Measurements from ENCODE around the gene CYSRT1.

CYSRT1 gene

DNA sequence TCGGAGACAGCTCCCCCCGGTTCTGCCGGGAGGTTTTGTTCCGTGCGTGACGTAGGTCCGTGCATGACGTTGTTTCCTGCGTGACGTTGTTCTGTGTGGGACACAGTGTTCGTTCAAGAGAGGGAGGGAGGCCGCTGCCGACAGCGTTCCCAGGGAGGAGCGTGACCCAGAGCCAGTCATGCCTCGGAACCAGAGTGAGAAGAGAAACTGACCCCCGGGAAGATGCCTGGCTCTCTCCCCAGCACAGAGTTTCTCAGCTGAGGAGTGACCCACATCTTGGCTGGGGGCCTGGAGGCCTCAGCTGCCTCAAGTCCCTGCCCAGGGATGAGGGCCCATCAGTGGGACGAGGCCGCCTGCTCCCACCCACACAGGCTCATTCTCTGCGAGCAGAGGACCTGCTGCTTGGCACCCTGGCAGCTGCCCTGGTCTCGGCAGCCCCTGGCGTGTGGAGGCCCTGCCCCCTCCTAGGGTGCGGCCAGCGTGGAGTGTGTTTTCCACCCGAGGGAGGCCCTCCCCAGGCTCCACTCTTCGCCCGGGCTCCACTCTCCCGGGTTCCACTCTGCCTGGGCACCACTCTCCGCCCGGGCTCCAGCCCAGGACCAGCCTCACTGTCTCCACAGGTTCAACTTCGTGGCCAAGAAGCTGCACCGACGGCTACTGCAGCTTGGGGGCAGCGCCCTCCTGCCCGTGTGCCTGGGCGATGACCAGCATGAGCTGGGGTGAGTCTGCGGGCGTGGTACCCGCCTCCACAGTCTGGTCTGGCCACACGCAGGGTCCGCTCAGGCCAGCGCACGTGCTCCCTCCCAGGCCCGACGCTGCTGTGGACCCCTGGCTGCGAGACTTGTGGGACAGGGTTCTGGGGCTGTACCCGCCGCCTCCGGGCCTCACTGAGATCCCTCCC is 11.6 kb upstream of the CYSRT1 start:
- DNase-seq, result no peak

DNA sequence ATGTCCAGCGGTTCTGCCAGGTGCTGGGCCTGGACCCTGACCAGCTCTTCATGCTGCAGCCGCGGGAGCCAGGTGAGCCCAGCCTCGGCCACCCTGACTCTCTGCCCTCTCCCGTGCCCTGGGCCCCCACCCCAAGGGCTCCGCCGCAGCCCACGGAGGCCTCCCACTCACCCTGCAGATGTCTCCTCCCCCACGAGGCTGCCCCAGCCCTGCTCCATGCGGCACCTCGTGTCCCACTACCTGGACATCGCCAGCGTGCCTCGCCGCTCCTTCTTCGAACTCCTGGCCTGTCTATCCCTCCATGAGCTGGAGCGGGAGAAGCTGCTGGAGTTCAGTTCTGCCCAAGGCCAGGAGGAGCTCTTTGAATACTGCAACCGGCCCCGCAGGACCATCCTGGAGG is 10.4 kb upstream of the CYSRT1 start:
- no peak for DNase-seq

DNA sequence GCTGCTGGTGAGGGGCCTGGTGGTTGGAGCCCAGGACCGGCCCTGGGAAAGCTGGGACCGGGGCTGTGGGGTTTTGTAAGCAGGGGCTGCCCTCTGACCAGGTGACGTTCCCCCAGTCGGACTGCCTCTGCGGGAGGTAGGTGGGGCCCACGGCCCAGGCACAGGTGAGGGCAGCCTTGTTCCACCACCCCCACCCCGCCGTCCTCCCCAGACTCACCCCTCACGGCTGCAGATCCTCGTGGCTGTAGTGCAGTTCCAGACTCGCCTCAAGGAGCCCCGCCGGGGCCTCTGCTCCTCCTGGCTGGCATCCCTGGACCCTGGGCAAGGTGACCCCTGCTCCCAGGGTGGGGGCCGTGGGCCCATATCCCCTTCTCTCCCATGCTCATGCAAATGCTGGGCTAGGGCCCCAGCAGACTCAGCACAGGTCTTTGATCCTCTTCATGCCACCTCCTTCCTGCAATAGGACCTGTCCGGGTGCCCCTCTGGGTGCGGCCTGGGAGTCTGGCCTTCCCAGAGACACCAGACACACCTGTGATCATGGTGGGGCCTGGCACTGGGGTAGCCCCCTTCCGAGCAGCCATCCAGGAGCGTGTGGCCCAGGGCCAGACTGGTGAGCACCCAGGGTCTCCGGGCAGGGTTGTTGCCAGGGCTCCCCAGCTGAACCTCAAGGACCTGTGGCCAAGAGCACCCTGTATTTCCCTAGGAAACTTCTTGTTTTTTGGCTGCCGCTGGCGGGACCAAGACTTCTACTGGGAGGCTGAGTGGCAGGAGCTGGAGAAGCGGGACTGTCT is 9.6 kb upstream of the CYSRT1 start:
- DNase-seq, result no peak

DNA sequence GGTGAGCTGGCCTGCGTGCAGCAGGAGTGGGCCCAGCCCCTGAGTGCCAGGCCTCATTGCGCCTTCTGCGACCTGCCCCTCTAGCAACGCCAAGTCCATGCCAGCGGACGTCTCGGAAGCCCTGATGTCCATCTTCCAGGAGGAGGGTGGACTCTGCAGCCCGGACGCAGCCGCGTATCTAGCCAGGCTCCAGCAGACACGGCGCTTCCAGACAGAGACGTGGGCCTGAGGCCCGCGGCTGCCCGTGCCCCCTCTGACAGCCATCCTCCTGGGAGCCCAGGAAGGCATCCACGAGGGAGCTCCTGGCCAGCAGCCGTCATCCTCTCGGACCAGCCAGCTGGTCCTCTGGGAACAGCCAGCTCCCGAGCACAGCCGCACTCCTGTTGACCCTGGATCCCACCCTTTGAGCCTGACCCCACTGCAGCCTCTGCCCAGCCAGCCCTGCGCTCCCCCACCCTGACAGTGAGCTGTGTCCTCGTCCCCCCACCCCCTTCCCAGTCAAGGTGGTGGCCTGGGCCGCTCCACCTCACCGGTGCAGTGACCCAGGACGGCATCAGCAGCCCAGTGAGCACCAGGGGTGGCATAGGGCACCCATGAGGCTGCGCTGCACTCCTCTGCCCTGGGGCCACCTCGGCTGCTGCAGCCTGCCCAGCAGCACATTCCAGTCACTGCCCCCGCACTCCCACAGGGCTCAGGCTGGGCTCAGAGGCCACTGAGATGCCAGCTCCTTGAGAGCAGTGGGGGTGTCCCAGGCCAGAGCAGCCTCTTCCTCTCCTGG is 8.6 kb upstream of the CYSRT1 start:
- no peak for DNase-seq

DNA sequence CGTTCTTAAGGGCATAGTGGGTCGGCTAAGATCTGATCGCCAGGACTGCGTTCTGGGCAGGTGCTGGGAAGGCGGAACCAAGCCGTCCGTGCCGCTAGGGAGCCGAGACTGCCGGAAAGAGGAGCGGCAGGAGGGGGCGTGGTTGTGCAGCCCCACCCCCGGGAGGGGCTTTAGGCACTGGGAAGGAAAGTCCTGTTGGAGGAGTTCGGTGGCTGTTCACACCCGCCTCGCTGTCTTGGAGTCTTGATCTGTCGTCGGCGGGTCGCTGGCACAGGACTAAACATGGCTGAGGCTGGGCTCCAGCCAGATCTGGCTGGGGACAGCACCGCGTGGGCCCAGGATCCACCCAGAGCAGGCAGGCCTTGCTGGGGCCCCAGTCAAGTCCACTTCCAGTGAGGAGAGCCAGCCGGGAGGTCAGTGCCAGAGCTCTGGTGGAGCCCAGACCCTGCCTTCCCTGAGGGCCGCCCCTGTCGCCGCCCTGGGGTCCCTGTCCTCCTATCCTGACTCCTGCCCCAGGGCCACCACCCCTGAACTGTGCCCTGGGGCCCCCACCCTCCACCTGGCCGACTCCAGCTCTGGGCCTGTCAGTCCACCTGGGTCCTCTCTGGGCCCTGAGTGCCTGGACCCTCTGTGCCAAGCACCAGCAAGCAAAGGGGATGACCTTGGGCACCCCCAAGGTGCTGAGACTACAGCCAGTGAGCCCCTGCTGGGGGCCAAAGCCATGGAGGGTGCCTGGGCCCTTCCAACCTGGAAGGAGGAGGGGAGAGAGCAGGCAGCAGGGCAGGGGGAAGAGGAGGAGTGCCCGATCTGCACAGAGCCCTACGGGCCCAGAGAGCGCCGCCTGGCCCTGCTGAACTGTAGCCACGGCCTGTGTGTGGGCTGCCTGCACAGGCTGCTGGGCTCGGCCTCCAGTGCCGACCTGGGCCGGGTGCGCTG is 7.4 kb upstream of the CYSRT1 start:
- DNase-seq, result no peak

DNA sequence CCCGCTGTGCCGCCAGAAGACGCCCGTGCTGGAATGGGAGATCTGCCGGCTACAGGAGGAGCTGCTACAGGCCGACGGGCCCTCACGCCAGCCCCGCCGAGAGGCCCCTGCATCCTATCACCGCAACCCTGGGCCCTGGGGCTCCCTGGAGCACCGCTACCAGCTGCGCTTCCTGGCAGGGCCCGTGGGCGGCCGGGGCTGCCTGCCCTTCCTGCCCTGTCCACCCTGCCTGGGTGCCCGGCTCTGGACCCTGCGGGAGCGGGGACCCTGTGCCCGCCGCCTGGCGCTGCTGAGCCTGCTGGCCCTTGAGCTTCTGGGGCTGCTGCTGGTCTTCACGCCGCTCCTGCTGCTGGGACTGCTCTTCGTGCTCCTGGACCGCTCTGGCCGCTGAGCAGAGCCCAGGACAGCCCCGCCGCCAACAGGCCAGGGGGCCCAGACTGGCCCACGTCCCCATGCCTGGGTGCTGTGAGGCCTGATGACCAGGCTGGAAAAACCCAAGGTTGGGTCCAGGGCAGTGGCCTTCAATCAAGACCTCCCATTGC is 6.7 kb upstream of the CYSRT1 start:
- no peak for DNase-seq

DNA sequence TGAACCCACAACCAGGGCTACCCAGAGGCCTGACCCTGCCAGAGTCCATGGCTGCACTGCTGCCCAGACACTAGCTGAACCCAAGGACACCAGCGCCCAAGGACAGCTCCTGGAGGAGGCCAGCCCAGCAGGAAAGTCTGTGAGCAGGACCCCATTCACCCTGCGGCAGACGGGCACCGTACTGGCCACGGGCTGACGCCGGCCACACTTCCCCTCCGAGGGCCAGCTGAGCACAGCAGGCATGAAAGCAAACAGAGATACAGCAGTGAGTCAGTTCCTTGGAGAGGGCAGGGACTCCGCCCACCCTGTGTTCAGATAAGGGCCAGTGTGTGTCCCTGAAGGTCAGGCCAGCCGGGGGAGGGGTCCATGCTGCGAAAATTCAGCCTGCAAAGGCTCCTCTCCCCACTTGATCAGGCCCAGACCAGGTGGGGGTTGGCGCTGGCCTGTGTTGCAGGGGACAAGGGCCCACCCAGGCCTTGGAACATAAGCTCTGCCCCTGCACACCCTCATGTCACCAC is 6.2 kb upstream of the CYSRT1 start:
- no peak for DNase-seq

DNA sequence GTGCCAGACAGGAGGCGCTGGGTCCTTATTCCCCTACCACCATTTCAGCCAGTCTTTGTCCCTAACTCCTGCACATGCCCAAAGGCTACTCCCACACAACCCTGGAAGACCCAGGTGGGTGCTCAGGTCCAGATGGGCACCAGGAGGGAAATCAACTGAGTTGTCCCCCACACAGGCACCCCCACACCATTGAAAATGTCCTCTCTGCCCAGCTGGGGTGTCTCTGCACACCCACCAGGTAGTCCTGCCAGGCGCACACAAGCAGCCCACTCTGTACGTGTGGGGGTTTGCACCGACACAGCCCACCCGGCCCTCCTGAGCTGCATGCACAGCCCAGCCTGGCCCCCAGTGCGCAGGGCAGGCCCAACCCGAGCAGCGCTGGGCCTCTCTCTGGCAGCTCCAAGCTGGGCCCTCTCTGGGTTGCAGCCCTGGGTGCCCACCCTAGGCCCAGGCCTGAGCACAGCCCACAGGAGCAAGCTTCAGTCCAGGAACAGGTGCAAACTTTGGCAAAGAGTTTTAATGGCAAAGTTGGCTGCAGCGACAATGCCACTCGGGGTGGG is 5.1 kb upstream of the CYSRT1 start:
- DNase-seq, result no peak

DNA sequence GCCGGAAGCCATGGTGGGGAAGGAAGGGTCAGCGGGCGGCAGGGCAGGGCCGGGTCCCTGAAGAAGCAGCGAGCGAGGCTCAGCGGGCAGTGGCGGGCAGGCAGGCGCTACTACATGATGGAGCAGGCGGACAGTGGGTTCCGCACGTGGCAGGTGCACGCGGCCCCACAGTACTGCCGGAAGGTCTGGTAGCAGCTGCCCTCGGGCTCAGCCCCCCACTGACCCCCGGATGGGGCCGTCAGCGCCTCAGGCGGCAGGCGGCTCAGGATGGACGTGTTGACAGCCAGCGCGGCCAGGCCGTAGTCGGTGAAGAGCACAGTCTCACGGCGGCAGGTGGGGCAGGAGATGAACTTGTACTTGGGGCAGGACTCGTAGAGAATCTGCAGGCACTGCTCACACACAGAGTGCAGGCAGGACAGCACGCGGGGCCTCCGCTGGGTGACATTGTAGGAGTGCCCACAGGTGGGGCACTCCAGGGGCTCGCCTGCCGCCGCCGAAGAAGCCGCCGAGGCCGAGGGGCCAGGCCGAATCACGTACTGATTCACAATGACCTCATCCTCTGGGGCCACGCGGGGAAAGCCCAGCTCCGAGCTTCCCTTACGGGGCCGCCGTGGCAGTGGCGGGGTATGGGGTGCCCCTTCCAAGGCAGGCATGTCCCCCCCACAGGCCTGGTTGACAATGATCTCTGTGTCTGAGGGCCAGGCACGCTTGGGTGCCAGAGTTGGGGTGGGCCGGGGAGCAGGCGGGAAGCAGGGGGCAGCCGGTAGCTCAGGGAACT is 4.5 kb upstream of the CYSRT1 start:
- no peak for DNase-seq

DNA sequence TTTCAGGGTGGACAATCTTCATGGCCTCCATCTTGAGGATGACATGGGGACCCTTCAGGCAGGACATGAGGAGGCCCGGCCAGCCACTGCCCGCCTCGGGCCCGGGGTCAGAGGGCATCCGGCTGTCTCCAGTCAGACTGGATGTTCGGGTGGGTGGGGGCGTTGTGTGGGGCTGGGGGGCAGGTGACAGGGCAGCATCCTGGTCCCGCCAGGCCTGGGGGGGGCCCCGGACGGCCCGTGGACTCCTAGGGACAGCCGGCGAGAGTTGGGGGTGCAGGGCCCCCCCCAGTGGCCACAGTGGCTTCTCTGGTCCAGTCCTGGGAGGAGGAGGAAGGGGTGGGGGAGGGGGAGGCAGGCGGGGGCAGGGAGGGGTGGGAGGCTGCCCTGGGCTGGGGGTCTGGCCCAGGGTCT is 3.9 kb upstream of the CYSRT1 start:
- DNase-seq, result no peak

DNA sequence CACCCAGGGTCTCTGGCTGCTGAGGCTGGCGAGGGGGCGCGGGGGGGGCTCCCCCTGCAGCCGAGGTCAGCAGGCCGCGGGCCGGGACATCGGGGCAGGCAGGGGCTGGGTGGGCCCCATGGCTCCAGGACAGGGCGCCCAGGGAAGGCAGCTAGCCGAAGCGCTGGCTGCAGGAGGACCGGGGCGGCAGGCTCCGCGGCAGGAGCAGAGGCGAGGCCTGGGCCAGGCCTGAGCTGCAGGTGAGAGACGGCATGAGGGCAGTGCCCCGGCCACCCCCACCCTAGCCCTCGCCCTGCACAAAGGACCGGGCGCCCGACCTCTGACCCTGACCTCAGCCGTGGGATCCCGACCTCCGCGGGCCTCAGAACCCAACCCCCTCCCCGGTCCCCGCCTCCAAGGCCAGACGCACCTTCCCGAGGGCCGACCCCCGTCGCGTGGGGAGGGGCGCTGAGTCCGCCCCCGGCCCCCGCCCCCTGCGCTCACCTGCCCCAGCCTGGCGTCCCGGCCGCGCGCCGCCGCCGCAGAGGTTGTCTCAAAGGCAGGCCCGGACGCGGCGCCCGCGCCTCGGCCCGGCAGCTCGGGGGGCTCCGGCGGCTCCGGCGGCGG is 3.4 kb upstream of the CYSRT1 start:
- no peak for DNase-seq

DNA sequence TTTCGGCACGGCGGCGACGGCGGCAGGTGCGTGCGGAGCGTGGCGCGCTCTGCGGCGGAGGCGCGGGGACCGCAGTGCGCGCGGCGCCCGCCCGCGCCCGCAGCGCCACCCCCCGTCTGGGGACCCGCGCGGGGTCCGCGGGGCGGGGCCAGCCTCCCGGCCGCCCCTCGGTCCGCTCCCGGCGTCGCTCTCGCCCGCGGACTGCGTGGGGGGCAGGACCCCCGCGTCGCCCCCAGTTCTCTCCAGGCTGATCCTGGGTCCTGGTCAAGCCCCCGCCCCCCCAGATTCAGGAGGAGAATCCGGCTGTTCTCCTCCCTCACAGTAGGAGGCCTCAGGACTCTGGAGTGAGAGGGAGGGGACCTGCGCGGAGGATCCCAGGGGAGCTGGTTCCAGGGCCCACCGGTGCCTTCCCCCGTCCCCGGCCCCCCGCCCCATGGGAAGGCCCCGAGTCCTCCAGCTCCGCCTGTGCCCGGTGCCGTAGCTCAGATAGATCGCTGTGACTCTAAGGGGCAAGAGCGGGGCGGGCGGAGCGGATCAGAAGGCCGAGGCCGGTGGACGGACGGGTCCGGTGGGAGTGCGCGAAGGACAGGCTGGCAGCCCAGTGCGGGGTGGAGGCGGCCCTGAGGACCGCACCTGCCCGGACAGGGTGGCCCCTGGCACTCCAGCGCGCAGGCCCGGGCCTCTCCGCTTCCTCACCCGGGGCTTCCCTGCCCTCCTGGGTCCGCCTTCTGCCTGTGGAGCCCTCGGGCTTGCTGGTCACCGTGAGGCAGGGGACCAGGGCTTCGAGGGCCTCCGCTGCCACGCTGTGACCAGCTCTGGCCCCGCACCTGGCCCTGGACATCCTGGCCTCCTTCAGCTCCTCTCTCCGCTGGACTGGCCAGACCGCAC is 2.5 kb upstream of the CYSRT1 start, which contains the start of gene RNF208:
RNF208 (minus strand) TSS at position 51 of the 888 bp plus-strand sequence. CDS start 1,028 bp downstream, outside the sequence.
- no peak for DNase-seq

DNA sequence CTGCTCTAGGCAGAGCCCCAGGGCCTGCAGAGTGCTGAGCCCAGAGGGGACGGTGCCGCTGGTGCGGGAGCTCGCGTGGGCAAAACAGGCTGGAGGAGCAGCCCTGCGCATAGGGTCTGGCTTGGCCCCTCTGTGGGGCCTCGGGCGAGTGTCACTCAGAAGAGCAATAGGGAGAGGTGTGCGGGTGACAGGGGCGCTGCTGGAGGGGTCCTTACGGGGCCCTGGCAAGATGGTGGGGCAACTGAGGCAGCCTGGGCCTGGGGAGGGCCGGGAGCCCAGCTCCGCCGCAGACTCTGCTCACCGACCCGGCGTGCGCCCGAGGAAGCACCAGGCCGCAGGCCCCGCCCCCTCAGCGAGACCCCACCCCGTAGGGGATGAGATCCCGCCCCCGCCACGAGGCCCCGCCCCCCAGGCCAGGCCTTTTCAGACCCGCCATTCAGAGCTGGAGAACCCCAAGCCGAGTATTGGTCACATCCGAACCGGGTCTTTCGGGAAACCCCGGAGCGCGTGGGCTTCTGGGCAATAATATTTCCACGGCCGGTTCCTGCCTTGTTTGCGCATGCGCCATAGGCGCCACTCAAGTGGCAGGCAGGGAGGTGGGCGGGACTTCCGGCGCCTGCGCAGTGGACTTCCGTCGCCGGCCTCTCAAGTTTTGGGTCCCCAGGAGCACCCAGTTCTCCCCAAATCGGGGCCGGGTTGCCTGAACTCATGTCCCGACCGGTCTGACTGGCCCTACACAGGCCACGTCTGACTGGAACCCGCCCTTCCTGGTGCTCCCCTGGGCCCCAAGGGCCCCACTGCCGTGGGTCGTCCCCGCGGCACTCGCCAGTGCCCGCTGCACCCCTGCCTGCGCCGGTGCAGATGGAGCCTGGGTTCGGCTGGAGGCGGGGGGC is 1.6 kb upstream of the CYSRT1 start:
- peak; percentile 99 for DNase-seq

DNA sequence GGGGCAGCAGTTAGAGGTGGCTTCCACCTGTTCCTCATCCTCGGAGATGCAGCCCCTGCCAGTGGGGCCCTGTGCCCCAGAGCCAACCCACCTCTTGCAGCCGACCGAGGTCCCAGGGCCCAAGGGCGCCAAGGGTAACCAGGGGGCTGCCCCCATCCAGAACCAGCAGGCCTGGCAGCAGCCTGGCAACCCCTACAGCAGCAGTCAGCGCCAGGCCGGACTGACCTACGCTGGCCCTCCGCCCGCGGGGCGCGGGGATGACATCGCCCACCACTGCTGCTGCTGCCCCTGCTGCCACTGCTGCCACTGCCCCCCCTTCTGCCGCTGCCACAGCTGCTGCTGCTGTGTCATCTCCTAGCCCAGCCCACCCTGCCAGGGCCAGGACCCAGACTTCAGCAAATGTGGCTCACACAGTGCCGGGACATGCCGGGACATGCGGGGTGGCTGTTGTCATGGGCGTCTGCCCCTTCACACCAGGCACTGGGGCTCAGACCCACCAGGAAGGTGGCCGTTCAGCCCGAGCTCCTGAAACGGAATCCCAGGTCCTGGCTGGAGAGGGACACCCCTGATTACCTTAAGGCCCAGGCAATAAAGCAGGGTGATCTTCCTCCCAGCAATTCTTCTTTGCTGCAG is 841 bp downstream of the CYSRT1 start:
- no peak for DNase-seq

DNA sequence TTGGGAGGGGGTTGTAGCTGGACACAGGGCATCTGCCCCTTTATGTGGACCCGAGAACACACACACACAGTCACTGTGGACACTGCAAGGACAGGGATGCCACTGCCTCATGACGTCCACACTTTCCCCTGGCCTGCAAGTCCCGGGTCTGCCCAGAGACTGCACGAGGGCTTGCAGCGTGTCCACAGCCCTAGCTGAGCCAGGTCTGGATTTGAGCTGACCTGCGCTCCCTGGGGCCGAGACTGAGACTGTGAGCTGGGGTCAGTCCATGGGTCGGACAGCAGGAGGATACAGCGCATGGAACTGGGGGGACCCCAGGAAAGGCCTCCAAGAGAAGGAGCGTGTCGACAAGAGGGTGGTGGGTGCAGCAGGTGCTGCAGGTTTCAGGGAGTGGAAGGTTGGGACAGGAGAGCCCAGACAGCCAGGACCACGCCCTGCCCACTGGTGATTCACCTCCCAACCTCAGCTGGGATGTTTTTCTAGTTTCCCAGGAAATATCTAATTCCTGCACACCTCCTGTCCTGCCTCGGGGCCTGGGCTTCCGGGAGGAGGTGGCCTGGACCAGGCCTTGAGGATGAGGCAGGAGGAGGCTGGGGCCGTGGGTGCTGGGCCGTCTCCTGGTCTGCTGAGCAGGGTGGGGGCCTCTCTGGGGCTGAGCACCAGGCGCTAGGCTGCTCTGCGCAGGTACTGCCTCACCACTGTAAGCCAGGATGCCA is 1.5 kb downstream of the CYSRT1 start:
- no peak for DNase-seq

DNA sequence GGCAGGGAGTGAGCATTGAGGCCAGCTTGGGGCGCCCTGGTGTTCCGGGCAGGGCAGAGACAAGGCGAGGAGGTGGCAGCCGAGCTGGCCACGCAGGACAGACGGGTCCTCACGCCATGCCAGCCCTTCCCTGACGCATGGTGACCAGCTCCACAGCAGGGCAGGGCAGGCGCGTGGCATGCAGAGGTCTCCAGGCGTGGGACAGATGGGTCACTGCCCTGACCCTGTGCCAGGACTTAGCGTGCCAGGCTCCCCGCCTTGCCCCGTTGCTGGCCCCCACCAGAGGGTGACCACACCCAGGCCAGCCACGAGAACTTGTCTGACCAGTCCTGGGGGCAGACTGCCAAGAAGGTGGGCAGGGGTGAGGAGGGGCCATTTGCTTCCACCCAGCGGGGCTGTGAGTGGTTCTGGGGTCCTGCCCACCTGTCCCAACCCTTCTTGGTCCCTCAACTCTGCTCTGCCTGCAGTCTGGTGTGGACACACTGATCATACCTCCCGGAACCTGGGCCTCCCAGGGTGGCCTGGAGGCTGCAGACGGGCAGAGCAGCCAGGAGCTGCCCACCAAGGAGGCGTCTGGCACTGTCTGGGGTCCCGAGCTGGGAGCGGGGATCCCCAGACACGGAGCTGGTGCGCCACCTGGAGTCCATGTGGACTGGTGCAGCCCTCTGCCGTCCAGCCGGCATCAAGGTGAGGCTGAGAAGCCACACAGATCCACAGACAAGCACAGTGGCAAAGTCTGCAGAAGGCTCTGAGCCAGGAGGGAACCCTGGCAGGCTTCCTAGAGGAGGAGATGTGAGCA is 2.3 kb downstream of the CYSRT1 start, which contains the start of gene RNF224:
RNF224 (plus strand) TSS at position 449 of the 799 bp plus-strand sequence. CDS start 834 bp downstream, outside the sequence.
- DNase-seq, result peak; percentile 91

All from stimulated activated CD8-positive, alpha-beta memory T cell treated with anti-CD3 and anti-CD28 coated beads, Interleukin-4, amount 100 ng/mL, for 48 hours (primary cell).